Activated CD4-positive, alpha-beta T cell treated with anti-CD3 and anti-CD28 coated beads, Interleukin-2, amount 50 U/mL, for 1 hour (primary cell): ENCODE measurements around the gene SHISAL2A.

Source experiments
- DNase-seq: peaks from one replicate; pipeline ENCODE4 v3.0.0-alpha.2; 2020

SHISAL2A gene

DNA sequence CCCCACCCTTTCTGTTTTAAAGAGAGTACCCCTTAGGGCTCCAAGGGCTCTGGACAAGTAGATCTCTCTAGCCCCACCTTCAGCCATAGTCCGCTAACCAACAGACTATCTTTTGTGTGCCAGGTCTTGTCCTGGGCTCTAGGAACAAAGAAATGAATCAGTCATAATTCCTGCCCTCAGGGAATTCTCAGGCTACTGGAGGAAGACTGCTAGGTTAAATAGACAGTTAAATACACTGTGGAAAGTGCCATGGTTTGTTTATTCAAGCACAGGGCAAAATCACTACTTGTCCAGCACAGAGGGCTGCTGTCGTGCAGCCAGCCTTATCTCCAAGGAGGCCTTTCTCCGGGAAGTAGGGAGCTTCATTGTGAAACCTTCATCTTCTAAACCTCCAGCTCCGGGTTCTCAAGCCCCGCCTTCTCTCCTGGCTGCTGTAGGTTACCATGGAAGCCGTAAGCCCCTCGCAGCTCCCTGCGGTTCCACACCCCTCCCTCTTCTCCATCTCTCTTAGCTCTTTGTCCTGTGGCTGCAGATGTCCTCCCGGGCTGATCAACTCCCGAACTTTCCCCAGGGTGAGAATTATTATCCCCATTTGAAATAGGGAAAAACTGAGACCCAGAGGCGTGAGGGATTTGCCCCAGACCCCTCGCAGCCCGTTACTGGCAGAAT lies 29.8 kb downstream of the SHISAL2A start:
- DNase-seq, result no peak

DNA sequence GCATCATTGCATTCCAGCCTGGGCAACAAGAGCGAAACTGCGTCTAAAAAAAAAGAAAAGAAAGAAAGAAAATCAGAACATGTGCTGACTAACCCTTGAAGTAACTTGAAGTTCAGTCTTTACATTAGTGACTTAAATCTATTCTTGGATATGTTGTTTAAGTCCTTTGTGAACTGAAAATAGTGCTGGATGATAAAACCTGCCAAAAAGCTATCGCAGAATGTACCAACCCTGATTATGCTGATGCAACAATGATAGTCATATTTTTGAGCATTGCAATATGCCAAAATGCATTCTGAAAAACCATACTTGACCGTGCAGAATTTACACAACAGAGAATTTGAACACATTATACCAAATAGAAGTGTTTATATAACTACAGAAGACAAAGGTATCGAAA lies 30.7 kb downstream of the SHISAL2A start:
- no peak for DNase-seq

DNA sequence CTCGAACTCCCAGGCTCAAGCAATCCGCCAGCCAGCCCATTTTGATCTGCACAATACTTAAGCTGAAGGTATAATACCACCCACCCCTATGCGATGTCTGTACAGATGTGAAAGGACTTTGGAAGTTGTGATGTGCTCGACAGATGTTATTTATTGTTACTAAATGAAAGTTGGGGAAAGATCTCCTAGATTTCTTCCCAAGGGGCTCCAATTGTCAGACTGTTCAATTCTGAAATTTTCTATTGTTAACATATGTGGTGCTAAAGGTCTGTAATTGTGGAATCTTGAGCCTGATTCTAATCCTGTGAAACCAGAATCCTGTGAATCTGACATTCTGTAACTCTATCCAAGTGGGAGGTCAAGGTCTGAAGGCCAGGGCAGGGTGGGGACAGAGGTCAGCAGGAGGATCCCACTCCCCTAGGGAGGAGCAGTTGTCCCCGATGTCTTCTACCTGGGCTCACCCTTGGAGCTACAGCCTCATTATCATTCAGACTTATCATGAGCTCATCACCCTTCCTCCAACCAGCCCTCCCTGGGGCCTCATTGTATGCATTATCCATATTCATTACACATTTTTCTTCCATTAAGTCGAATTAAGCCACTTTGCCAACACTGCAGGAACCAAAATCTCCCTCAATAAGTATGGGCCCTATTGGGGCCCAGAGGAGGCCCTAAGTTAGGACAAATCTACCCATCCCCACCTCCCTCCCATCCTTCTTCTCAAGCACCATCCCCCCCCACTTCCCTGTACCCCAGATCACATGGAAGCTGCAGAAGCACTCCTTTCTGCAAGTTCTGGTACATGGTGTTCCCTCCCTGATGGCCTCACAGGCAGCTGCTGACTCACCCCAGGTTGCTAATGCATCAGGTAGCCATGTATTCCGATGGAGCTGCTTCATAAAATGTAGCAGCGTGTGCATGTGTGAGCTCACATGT lies 32.3 kb downstream of the SHISAL2A start:
- no peak for DNase-seq

GRCh38 chr1:52667290-52667689 lies 34.3 kb downstream of the SHISAL2A start:
- DNase-seq, result no peak

DNA sequence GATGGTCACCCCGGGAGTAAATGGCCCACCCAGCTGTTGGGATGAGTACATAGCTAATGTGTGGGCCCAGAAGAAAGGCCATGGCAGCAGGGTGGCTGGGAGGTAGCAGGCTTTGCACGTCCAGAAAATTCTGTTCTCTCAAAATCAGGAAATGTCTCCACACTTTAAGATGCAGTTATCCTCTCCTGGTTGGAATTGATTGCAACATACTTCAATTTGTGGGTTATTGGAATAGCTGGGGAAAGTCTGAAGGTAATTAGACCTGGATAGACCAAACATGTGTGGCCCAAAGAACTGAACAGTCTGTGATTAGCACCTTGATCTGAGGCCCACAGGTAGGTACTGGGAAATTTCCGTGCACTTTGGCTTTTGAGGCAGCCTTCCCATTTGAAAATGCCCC lies 35.0 kb downstream of the SHISAL2A start:
- DNase-seq, result no peak

- DNase-seq, result no peak
These were observed 35.7 kb downstream of the SHISAL2A start for GRCh38 chr1:52668711-52669110.

DNA sequence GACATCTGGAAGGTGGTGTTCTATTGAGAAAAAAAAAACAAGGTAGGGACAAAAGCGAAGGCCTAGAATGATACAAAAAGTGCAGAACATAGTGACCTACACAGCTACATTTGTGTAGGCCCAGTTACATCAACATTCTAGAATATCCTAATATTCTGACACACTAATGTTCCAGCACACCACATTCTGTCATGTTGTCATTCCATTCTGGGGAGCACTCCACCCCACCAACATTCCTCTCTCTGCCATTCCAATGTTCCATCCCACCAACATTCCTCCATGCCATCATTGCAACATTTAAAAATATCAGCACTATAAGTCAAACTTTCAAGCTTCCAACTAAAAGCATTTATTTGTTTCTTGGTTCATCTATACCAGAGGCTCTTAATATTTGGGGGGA lies 36.7 kb downstream of the SHISAL2A start:
- DNase-seq, result no peak

GRCh38 chr1:52670604-52671003 lies 37.6 kb downstream of the SHISAL2A start:
- no peak for DNase-seq

DNA sequence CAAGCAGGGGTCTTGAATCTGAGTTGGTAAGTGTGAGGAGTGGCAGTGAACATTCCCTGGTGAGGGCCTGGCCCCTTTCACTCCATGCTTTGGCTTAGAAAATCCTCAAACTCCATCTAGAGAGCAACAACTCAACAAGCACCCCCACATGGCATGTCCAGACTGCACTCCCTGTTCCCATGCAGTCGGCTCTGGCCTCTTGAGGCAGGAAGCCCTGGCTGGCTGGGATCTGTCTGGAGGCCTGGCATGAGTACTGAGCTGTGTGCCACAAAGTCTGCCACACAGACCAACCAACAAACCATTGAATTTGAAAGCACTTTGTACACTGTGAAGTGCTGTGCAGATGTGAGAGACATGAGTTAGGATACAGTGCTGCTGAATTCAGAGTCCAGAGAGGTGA lies 40.0 kb downstream of the SHISAL2A start:
- DNase-seq, result no peak

DNA sequence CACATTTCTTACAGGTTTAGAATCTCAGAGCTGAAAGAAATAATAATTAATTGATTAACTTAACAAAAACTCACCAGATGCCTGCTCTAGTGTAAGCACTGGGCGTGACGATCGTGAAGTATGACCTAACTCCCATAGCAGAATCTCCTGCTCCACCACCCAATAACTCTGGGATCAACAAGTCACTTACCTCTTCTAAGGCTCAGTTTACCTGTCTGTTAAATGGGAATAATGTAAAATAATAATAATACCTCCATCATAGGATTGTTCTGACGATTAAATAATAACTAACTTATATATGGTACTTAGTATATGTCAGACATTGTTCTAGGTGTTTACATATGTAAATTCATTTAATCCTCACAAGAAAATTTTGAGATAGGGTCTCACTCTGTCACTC lies 40.5 kb downstream of the SHISAL2A start:
- DNase-seq, result no peak

DNA sequence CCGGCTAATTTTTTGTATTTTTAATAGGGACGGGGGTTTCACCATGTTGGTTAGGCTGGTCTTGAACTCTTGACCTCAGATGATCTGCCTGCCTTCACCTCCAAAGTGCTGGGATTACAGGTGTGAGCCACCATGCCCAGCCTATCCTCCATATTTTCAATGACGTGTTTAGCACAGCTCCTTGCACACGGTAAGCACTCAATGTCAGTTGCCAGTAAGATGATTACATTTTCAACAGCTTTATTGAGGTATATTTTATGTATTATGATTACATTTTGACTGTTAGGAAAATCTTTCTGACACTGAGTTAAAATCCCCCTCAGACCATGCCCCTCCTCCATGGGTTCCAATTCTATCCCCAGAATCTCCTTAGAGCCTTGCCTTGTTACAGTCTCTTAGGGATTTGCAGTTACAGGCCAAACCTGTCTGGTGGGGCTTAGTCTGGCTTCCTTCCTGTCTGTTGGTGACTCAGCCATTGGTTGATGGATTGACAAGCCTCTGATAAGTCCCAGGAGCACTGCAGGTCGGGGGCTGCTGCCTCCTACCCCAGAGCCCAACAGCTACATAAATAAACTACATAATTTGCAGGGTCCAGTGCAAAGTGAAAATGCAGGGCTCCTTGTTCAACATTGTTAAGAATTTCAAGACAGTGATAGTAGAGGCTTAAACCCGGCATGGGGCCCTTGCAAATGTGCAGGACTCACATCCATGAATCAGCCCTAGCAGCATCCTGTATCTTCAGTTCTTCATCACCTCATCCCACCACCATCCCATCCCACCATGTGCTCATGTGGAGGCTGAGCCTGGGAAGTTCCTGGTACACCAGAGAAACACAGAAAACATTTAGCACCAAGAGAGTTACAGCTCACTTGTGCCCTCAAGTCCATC lies 41.8 kb downstream of the SHISAL2A start:
- DNase-seq, result no peak

DNA sequence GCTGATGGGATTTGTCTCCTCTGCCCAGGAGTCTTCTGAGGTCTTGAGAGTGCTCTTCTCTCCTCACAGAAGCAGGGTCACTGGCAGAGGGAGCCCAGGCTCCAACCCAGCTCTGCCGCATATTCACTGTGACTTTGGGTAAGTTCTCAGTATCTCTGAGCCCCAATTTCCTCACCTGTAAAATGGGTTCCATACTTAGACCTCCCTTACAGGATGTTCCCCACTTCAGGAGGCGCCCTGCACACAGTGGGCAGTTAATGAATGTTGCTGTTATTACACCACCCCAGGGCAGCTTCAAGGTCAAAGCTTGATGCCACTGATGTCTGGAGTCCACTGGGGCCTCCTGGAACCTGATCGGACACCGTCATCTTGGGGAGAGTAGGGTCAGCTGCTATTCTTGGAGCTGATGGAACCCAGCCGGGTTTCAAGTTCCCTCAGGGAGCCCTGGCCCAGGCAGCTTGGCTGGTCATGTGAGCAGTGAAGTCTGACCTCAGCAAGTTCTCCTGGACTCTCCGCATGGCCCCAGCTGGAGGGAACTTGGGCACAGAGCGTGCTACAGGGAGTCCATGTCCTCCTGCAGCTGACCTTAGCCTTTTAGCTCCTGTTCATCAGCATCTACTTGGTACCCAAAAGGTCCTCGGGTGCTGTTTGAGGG lies 43.4 kb downstream of the SHISAL2A start:
- DNase-seq, result no peak

DNA sequence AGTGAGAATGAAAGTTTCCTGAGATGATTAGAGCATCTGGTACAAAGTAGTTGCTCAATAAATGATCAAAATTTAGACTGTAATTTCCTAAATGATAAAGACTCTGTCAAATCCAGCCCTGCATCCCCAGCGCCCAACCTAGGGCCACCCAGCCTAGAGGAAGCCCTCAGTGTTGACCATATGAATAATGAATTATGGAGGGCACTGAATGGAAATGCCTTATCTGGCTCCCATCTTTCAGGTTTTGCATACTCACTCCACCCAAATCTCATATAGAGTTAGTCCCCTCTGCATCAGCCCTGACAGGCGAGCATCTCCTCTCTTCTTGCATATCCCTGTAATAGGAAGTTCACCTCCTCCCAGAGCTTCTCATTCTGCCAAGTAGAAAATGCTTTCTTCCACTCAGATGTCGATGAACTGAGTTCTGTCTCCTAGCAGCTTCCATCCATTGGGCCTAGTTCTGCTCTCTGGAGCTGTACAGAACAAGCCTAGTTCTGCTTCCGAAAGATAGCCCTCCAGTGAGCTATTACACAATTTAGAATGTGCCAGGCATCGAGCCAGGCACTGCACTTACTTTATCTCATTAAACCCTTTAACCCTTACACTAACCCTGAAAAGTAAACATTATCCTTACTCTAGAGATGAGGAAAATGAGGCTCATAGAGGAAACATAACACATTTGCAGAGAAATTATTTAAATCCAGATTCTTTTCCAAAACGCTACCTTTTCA lies 44.3 kb downstream of the SHISAL2A start:
- no peak for DNase-seq

DNA sequence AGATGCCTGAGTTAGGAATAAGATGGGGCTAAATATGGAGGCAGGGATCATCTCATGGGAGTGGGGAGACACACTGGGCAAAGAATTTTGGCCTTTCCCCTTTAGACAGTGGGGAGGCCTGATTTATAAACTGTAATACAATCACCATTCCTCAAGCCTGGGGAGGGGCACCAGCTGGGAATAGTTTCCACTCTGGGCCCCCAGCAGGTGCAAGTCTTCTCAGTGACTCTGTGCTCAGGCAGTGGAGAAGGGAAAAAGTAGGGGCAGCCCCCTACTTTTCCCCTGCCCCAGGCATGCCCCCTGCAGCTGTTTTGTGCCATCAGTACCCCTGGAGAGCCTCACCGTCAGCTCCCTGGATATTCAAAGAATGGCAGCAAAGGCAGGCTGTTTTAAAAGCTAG lies 46.1 kb downstream of the SHISAL2A start:
- DNase-seq, result no peak

DNA sequence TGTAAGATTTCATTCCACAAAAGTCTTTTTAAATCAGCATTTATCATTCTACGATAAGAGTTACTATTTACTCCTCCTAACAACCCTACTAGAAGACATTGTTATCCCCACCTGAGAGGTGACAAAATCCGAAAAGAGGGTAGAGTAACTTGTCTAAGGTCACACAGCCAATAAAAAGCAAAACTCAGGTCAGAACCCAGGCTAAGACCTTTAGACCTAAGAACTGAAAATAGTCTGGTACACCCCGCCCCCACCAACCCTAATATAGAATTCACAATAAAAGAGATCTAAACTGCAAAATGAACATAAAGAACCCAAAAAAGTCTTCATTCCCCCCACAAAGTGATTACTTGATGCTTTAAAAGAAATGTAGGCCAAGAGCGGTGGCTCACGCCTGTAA lies 46.5 kb downstream of the SHISAL2A start:
- no peak for DNase-seq

GRCh38 chr1:52680353-52680752 lies 47.4 kb downstream of the SHISAL2A start:
- DNase-seq, result no peak

DNA sequence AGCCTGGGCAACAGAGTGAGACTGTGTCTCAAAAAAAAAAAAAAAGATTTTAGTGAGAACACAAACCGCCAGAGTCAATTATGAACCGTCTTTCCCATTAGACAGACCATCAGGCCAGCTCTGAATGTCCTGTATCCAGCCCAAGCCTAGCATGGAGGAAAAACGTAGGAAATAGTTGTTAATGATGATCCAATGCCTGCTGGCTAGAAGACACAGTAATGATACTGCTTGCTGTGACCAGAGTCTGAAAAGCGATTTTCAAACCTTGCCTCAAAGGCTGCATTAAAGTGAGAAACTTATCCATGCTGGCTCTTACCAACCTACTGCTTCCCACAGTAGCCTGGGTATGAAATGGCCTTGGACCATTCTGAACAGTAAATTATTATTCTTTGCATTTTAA lies 48.2 kb downstream of the SHISAL2A start:
- DNase-seq, result no peak

DNA sequence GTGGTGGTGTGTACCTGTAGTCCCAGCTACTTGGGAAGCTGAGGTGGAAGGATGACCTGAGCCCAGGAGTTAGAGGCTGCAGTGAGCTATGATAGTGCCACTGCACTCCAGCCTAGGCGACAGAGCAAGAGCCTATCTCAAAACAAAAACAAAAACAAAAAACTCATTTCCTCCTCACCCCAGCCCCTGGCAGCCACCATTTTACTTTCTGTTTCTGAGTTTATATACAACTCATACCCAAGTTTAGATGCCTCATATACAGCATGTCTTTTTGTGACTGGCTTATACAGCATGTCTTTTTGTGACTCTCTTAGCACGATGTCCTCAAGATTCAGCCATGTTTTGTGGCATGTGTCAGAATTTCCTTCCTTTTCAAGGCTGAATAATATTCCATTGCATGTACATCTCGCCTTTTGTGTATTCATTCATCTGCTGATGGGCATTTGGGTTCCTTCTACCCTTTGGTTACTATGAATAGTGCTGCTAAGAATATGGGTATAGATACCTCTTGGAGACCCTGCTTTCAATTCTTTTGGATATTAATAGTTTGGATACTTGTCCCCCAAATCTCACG lies 50.5 kb downstream of the SHISAL2A start:
- no peak for DNase-seq

DNA sequence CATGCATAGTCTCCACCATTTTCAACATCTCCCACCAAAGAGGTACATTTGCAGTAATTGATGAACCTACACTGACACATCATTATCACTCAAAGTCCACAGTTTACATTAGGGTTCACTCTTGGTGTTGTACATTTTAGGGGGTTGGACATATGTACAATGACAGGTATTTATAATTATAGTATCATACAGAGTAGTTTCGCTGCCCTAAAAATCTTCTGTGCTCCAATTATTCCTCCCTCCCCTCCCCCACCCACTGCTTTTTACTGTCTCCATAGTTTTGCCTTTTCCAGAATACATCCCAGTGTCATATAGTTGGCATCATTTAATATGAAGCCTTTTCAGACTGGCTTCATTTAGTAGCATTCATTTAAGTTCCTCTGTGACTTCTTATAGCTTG lies 51.6 kb downstream of the SHISAL2A start:
- DNase-seq, result no peak

DNA sequence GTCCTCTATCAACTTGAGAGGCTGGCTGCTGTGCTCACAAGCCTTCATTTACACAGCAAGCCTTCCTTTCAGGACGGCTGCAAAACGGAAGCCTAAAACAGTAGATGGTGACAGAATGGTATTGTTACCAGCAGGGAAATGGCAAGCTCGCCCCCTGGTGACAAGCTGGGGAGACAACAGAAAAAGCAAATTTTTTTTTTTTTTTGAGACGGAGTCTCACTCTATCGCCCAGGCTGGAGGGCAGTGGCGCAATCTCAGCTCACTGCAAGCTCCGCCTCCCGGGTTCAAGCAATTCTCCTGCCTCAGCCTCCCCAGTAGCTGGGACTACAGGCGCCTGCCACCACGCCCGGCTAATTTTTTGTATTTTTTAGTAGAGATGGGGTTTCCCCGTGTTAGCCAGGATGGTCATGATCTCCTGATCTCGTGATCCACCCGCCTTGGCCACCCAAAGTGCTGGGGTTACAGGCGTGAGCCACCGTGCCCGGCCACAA lies 53.3 kb downstream of the SHISAL2A start:
- peak; percentile 80 for DNase-seq

DNA sequence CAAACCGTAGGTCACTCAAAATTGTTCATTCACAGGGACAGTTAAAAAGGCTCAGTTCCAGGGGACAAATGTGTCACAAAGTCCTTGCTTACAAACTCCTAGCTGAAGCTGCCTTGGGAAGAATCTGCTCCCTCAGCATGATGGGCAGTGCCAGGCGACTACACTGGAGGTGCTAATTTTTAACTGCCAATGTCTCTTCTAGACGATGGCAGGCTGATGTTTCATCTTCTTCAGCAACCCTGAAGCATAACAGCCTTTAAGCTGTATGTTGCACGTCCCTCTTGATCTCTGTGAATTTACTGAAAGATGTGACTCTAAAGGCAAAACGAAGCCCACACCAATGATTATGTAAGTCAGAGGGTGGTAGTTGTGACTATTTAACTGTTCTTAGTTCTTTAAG lies 53.9 kb downstream of the SHISAL2A start:
- DNase-seq, result no peak

- DNase-seq, result no peak
These were observed 58.9 kb downstream of the SHISAL2A start for GRCh38 chr1:52691821-52692220.
